Measurements from ENCODE around the gene NAGA.
"Not testable (repeated sequence)": the region's sequence is repeated elsewhere in the genome, so short reads cannot be mapped to it uniquely, and the experiment has no call there.

NAGA gene

DNA sequence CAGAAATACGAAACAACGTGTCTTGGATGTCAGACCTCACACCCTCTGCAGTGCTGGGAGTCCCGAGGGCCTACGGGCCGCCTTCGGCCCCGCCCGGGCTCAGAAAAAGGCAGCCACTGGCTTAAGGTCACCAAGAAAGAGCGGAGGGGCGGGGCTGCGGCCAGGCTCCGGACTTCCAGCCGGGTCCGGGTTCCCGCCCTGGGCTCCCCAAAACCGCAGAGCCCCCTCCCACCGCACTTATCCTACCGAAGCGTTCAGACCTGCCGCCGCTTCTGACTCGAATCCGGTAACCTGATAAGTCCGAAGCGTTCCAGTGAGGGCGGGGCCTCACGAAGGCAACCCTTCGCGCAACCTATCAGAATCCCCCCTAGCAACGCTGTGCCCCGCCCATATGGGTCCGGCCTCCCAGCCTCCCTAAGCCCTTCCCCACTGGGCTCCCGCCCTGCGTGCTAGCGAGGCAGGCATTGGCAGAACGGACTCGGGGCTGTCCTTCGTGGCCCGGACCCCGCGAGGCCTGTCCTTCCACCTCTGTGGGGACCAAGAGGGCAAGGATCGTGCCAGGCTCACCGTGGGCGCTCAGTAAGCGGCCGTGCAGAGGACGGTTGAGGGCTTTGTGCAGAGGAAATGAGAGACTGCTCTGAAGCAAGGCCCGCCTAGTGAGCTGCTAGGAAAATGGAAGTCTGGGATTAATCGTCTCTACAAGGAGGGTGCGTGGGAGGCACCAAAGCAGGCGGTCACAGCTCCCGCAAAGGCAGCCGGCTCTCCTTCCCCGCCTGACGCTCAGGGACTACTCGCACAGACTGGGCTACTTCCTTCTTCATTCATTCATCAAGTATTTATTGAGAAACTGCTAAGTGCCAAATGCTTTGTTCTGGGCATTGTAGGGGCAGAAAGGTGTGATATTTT, at the start of gene NAGA:
NAGA (minus strand) TSS at position 296 of the 906 bp plus-strand sequence. CDS start 515 bp downstream, outside the sequence.
- DNase-seq (ENCODE audit: low spot score) = peak; percentile 93

DNA sequence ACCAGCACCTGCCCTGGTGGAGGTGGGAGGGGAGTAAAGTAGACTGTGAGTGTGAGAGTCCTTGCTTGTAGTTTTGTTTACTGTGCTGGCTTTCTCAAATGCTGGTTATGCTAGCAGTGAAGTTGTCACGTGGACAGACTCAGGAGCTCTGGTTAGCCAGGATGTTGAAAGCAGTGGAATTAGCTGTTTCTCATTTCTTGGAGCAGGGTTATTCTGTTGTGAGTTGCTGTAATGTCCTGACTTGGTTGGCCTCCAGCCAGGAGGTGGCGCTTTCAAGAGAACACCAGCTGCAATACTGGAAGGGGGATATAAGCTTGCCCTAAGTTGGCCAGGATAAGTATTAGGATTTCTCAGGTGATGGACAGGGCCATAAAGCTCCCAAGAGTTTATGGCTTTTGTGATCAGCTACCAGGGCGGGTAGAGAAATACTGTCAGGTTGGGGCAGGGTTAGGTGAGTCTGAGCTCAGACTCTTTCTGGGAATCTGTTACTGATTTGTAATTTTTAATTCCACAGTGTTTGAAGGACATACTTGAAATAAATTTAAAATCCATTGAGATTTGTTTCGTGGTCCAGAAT, 46.3 kb upstream of the NAGA start:
- DNase-seq (ENCODE audit: low spot score) = no peak

DNA sequence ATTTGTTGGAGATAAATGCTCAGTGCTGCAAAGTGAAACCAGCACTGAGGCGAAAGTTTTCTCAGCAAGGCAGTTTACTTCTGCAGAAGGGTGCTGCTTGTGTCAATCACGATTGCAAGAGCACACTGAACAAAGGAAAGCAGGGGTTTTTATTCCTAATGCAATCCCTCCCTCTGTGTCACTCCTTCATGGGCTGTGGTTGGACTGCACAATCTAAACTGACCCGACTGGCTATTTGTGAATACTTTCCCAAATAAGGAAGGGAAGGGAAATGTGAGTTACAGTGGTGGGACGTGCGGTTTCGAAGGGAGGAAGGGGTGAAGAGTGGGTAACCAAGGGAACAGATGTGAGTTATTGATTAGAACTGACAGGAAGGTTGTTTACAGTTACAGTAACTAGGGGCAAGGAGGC, 44.8 kb upstream of the NAGA start:
- DNase-seq (ENCODE audit: low spot score) = not testable (repeated sequence)

DNA sequence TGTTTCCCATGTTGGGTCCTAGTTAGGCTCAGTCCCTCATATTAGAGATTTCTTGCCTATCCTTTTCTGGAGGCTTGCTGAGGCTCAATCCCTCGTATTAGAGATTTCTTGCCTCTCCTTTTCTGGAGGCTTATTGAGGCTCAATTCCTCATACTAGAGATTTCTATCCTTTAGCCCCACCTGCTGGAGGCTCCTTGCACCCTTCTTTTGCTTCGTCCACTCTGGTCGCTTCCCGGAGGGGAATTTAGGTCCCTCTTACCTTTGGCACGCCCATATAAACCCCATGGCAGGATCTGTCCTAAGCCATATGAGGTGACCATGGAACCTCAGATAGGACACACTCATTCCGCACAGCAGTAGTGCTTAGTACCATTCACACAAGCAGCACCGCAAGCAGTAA, 44.1 kb upstream of the NAGA start:
- no peak for DNase-seq (ENCODE audit: low spot score)

DNA sequence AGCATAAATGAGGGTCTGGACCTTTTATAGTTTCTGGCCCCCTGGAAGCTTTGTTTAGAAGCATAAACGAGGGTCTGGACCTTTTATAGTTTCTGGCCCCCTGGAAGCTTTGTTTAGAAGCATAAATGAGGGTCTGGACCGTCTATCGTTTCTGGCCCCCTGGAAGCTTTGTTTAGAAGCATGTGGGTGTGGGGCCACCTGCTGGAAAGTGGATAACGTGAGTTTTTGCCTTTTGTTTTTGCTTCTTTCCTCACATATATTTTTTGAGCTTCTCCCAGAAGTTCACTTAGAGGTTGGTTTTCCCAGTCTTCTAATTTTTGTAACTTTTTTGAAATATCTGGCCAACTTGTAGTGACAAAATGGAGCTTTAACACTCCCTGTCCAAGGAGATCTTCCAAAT, 42.2 kb upstream of the NAGA start:
- not testable (repeated sequence) for DNase-seq (ENCODE audit: low spot score)

DNA sequence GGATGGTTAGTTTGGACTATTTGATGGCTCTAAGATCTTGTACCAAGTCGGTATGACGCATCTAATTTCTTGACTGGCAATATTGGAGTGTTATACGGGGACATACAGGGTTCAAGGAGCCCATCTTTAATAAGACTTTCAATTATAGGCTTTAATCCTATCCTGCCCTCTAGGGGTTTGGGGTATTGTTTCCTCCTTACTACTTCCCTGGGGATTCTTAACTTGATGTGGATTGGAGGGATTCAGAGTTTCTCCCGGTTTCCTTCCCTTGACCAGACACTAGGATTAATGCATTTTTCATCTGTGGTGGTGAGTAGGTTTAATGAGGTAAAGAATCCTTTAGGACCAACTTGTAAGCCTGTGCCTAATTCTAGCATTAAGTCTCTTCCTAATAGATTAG, 41.2 kb upstream of the NAGA start:
- no peak for DNase-seq (ENCODE audit: low spot score)

DNA sequence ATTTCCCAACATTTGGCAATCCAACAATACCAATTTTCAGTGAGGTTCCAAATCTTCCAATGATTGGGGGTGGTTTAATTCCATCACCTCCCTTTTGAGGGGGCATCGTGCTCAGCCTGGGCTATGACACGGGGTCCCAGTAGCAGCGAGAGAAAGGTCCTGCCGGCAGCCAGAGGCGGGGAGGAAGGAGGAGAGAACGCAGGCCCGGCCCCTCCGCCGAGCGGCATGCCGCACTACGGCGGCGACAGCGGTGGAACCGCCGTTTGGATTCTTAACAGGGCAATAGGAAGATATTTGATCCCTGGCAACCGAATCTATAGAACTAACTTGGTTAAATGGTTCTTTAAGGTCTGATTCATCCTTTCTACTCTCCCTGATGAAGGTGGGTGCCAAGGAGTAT, 38.2 kb upstream of the NAGA start:
- no peak for DNase-seq (ENCODE audit: low spot score)

DNA sequence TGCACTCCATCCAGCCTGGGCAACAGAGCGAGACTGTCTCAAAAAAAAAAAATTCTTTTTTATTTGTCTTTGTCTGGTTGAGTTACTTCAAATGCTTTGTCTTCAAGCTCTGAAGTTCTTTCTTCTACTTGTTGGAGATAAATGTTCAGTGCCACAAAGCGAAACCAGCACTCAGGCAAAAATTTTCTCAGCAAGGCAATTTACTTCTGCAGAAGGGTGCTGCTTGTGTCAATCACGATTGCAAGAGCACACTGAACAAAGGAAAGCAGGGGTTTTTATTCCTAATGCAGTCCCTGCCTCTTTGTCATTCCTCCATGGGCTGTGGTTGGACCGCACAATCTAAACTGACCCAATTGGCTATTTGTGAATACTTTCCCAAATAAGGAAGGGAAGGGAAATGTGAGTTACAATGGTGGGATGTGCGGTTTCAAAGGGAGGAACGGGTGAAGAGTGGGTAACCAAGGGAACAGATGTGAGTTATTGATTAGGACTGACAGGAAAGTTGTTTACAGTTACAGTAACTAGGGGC, 33.8 kb upstream of the NAGA start:
- DNase-seq (ENCODE audit: low spot score) = not testable (repeated sequence)

DNA sequence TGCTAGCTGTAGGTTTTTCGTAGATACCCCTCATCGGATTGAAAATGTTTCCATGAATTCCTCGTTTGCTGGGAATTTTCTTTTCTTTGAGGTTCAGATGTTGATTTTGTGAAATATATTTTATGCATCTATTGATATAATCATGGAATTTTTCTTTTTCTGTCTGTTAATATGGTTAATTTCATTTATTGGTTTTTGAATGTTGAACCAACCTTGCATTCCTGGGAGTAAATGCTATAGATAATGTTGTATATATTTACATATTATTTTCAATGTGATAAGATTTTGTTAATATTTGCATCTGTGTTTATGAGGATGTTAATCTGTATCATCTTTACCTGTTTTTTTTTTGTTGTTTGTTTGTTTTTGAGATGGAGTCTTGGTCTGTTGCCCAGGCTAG, 30.6 kb upstream of the NAGA start:
- DNase-seq (ENCODE audit: low spot score) = no peak

DNA sequence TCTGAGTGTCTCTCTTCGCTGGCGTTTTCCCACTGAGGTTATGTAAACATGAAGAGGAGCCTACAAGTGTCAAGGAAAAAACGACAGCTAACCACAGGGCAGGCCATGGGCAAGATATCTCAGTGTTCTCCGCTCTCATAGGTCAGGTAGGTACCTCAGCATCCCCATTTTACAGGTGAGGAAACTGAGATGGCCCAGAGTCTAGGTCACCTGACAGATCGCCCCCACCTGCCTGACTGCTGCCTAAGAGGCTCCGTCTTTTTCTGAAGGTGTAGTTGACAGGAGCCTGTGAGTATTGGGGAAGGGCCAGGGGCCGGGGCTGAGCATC, 20.8 kb upstream of the NAGA start:
- DNase-seq (ENCODE audit: low spot score) = no peak

DNA sequence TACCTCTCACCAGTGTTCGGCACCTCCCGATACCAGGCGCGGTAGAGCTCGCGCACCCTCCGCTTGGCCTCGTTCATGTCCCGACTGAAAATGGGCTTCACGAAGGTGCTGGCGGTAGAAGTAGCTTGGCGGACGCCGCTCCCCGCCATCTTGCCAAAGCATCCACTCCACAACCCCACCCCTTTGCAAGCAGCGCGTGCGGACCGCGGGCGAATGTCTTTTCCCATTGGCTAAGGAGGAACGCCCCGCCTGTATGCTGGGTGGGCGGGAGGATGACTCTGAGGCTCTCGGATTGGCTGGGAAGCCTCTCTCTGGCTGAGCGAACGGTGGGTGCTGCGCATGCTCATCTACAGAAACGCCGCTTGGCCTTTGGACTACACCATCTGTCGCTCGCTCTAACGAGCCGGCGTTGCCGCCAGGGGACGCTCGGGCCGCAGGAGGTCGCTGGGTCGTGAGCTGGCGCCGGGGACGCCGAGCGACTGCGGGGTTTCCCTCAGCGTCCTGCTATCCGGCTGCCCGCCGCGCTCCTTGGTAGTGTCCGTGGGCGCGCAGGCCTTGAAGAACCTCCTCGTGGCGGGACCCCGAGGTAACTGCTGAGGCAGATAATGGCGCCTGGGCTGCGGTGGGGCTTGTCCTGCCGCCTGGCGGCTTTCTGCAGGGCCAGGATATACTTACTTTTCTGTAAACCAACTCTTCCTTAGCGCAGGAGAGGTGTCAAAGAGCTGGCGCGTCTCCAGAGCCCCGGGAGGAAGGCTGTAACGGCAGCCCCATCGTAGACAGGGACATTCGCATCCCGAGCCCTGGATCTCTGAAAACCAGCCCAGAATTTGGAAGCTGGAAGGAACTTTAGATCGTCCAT, 20.2 kb upstream of the NAGA start, which contains the start of gene NDUFA6:
NDUFA6 (minus strand) TSS at position 177 of the 859 bp plus-strand sequence; CDS start at position 149, 28 bp downstream.
- DNase-seq (ENCODE audit: low spot score) = peak; percentile 99

DNA sequence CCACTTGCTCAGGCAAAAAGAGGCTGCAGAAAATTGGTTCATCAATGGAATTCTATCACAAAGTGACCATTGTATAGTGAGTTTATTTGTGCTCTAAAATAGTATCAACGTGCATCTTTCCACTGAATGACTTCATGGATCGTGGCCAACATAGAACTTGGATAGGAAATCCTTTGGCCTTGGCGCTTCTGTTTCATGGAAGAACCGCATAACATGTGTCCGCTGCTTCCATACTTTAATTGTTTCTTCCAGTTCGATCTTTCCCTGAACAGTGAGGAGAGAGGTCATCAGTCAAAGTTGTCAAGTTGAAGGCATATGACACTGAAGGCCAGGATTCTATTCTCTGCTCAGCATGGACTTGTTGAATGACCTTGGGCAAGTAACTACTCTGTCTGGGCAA, 15.4 kb upstream of the NAGA start:
- DNase-seq (ENCODE audit: low spot score) = no peak

DNA sequence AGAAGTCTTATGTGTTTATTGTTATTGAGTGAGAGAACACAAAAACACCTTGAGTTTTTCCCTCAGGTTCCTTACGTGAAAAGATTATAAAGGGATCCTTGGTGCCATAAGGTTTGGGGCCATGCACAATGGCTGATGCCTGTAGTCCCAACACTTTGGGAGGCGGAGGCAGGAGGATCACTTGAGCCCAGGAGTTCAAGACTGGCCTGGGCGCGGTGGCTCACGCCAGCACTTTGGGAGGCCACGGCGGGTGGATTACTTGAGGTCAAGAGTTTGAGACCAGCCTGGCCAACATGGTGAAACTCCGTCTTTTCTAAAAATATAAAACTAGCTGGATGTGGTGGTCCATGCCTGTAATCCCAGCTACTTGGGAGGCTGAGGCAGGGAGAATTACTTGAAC, 14.3 kb upstream of the NAGA start:
- no peak for DNase-seq (ENCODE audit: low spot score)

DNA sequence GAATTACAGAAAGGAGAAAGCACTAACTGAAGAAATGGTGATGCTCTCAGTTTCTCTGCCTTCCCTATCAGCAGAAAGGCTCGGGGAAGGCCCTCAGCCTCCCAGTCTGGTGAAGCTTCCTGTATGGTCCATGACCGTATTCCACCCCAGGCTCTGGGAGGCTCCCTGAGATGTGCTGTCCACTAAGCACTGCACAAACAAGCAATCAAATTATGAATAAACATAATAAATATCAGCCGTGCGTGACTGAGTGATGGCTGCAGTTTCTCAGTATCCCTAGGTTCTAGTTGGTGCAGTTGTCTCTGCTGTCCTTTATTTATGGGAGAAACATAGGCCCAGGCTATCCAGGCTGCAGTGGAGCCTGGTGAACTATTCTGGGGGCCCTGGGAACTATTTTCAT, 12.5 kb upstream of the NAGA start:
- no peak for DNase-seq (ENCODE audit: low spot score)

DNA sequence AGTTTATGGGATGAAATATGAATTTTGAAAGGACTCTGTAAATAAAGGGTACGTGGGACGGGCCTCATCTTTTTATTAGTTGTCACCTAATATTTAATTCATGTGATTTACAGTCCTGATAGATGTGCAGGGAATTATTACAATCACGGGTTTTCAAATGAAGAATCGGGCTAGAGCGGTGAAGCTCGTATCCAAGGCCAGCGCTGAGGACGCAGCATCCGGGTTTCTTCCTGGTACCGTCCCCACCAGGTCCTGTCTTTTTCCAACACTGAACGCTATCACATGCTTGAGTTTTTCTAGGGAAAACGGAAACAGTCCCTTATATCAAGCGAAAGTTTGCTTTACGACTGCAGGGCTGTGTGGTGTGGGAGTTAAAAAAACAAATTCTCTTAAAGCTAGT, 9.7 kb upstream of the NAGA start:
- DNase-seq (ENCODE audit: low spot score) = no peak

DNA sequence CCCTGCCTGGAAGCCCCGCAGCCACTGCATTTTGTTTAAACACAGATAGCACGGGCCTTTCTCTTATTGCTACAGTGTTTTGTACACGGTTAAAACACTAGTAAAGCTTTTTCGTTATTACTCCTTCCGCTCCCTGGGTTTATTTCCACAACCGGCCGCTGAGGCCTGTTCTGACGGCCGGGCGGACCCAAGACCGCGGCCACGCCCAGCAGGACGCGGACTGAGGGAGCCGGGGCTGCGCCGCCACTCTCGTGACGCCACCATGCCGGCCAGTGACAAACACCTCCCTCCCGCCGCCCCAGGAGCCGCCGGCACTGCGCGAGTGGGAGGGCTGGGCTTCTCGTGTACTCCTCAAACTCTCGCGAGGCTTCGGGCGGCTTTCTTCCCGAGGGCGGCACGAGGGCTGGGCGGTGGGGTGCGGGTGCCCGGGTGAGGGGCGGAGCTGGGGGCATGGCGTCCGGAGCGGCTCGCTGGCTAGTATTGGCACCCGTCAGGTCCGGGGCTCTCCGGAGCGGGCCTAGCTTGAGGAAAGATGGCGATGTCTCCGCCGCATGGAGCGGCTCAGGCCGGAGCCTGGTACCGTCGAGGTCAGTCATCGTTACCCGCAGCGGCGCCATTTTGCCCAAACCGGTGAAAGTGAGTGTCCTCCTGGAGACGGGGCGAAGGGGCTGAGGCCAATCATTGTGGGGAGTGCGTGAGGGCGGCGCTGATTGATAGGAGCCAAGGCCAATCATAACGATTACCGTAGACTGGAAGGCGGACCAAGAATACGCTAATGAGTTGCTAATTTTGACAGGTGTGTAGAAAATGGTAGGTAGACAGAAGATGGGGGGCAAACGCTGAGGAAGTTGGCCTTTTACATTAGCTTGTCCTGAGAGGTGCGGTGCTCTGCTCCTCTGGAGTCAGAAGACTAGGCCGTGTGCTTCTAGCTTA, 9.0 kb upstream of the NAGA start, which contains the start of gene SMDT1:
SMDT1 (plus strand) TSS at position 382 of the 933 bp plus-strand sequence; CDS start at position 451, 69 bp downstream.
- DNase-seq (ENCODE audit: low spot score) = peak; percentile 98

DNA sequence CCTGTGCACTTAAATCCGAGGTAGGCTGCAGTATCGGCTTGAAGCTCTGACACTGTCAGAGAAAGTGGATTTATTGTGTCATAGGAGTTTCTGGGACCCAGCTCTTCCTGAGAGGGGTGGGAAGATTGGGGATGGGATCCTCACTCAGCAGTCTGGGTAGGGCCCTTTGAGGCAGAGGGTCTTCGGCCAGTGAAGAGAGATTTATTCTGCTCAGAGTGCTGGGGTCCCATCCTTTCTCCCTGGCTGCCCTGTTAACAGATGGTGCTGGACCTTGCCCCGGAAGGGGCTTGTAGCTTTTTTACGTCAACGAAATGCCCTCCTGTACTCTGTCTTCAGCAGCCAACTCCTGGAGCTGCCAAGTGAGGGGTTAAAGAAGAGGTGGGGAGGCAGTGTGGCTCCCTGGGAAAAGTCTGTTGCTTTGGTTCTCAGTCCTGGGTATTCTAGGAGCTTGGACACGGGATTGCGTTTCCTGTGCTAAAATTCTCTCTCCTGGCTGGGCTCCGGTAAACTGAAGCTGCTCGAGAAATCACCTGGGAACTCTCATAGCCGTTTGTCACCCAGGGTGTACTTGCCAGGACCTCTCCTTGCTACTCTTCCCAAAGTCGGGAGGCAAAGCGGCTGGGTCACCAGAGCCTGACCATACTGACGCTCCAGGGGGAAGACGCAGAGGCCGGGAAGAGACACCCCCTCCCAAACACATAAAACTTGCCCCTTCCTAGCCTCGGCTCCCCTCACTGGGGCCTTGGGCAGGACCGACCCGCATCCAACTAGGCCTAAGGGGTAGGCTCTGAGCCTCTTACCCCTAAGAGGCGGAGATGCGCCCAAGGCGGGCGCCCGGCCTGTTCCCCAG, 8.1 kb upstream of the NAGA start:
- no peak for DNase-seq (ENCODE audit: low spot score)

DNA sequence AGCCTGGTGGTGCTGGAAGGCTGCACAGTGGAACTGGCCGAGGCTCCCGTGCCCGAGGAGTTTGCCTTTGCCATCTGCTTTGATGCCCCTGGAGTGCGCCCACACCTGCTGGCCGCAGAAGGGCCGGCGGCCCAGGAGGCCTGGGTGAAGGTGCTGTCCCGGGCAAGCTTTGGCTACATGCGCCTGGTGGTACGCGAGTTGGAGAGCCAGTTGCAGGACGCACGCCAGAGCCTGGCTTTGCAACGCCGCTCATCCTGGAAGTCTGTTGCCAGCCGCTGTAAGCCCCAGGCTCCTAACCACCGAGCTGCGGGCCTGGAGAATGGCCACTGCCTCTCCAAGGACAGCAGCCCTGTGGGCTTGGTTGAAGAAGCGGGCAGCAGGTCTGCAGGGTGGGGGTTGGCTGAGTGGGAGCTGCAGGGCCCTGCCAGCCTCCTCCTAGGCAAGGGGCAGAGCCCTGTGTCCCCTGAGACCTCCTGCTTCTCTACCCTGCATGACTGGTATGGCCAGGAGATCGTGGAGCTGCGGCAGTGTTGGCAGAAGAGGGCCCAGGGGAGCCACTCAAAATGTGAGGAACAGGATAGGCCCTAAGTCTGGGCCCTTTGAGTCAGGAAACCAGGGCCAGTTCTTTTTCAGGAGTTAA, 7.0 kb upstream of the NAGA start:
- no peak for DNase-seq (ENCODE audit: low spot score)

DNA sequence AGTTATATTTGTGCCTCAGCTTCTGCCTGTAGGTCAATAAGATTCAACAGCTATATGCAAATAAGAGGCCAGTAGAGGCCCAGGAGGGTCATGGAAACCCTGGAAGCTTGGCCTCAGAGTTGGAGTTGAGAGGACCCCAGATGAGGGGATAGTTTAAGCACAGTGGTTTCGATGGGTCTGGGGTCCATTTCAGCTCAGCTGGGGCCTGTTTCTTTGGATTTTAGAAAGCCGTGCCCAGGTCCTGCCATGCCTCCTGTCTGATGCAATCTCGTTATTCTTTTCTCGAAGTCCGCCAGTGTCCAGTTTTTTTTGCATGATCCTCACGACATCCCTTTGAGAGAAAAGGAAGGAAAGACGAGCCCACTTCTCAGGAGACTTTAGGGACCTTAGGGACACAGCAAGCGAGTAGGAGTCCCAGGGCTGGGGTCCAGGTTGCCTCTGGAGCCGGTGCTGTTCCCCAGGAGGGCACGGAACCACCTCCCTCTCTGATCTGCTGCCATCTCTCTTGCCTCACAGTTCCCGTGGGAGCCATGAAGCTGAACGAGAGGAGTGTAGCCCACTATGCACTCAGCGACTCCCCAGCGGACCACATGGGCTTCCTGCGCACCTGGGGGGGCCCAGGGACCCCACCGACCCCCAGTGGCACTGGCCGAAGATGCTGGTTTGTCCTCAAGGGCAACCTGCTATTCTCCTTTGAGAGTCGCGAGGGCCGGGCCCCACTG, 6.3 kb upstream of the NAGA start:
- DNase-seq (ENCODE audit: low spot score) = no peak
